Endothelial cell of umbilical vein (primary cell): ENCODE measurements around the gene DOCK1. TPM values are rescaled to one million over a fixed set of nuclear protein-coding genes. Genes with fewer than 3 reads are reported as not detected.

Experiments used
- BruUV-seq: library from RNA; stranded (reverse); fragments of 400-500 nt; replicated peaks from 2 replicates; lab custom pipeline; 2021; lab: Mats Ljungman, UMichigan
- CTCF ChIA-PET: fragments of 300-600, 350-600 bp; sonication (Branson Sonifier 250); formaldehyde crosslinking; loops from one replicate; lab custom pipeline; 2021; ENCODE audit warnings: antibody characterized with exemption, inconsistent platforms; lab: Charles Lee
- POLR2A ChIA-PET: fragments of 300-600, 350-600 bp; sonication (Branson Sonifier 250); formaldehyde crosslinking; loops from one replicate; lab custom pipeline; 2021; ENCODE audit warnings: antibody characterized with exemption, inconsistent platforms; lab: Charles Lee
- DNase-seq: peaks from one replicate; pipeline ENCODE4 v3.0.0-alpha.2; 2011; ENCODE audit warnings: low read depth, low spot score
- FAIRE-seq: peaks from 2 replicates; lab custom pipeline; 2011; peaks lifted over from hg19 to GRCh38; lab: Jason Lieb, UNC
- H2AFZ ChIP-seq: 2 replicates; pipeline ENCODE4 v1.6.0; 2012; ENCODE audit warnings: low read depth, low read length, control low read depth, inconsistent platforms
- H3K27ac ChIP-seq: 2 replicates; pipeline ENCODE4 v1.5.1; 2011; ENCODE audit warnings: low read depth, mild to moderate bottlenecking, control low read depth, low read length, moderate library complexity; ENCODE audit not compliant: insufficient read depth
- H3K27me3 ChIP-seq, 2 experiments: 2 replicates each; pipeline versions ENCODE4 v1.6.0 to v1.6.1; 2011; ENCODE audit warnings: low read length in 2 of 2, mixed read lengths in 1 of 2; ENCODE audit not compliant: control insufficient read depth in 2 of 2, insufficient read depth in 2 of 2
- H3K36me3 ChIP-seq, 2 experiments: 2 replicates in 1 of 2; 3 replicates in 1 of 2; pipeline ENCODE4 v1.5.1; 2011; ENCODE audit warnings: low read length in 2 of 2, mild to moderate bottlenecking in 1 of 2, moderate library complexity in 1 of 2; ENCODE audit not compliant: control insufficient read depth in 2 of 2, insufficient read depth in 2 of 2; ENCODE audit errors: extremely low read depth in 1 of 2
- H3K4me1 ChIP-seq: 3 replicates; pipeline ENCODE4 v1.5.1; 2011; ENCODE audit warnings: mild to moderate bottlenecking, low read length; ENCODE audit not compliant: control insufficient read depth, insufficient read depth; ENCODE audit errors: extremely low read depth
- H3K4me2 ChIP-seq: 2 replicates; pipeline ENCODE4 v1.6.1; 2011; ENCODE audit warnings: low read length, control low read depth, mixed read lengths; ENCODE audit not compliant: insufficient read depth
- H3K4me3 ChIP-seq, 3 experiments: fragments of 200-600 bp in 1 of 3; sonication (generic), shearing (Covaris generic) in 1 of 3; replicated peaks in 1 of 3; 2 replicates each; pipeline ENCODE4 v1.5.1; 2011 to 2016; ENCODE audit warnings: control low read depth in 3 of 3, low read length in 3 of 3, mild to moderate bottlenecking in 2 of 3, inconsistent platforms in 1 of 3, low read depth in 1 of 3, moderate library complexity in 1 of 3; ENCODE audit not compliant: insufficient read depth in 1 of 3
- H3K79me2 ChIP-seq: 2 replicates; pipeline ENCODE4 v1.6.0; 2012; ENCODE audit warnings: low read length, inconsistent platforms; ENCODE audit not compliant: control insufficient read depth, insufficient read depth
- H3K9ac ChIP-seq: replicated peaks from 2 replicates; pipeline ENCODE3; 2011; ENCODE audit warnings: low read length, control low read depth; ENCODE audit not compliant: insufficient read depth; ENCODE audit errors: extremely low read depth
- H3K9me1 ChIP-seq: replicated peaks from 3 replicates; pipeline ENCODE4 v1.6.0; 2011; ENCODE audit warnings: mild to moderate bottlenecking, low read length; ENCODE audit not compliant: control insufficient read depth, insufficient read depth; ENCODE audit errors: extremely low read depth
- H3K9me3 ChIP-seq: replicated peaks from 2 replicates; pipeline ENCODE4 v1.5.1; 2012; ENCODE audit warnings: low read length, inconsistent platforms; ENCODE audit not compliant: control insufficient read depth, insufficient read depth
- H4K20me1 ChIP-seq: replicated peaks from 2 replicates; pipeline ENCODE3; 2011; ENCODE audit warnings: mild to moderate bottlenecking, low read length; ENCODE audit not compliant: control insufficient read depth, insufficient read depth; ENCODE audit errors: extremely low read depth
- EZH2 ChIP-seq: IDR thresholded peaks from 2 replicates; pipeline ENCODE4 v1.6.1; 2012; ENCODE audit warnings: borderline replicate concordance, low read depth, mild to moderate bottlenecking, moderate library complexity, low read length, inconsistent platforms; ENCODE audit not compliant: severe bottlenecking
- FOS ChIP-seq: IDR thresholded peaks from 2 replicates; pipeline ENCODE4 v1.6.1; 2011; ENCODE audit warnings: mild to moderate bottlenecking, low read length, moderate library complexity, borderline replicate concordance; ENCODE audit not compliant: insufficient read depth
- GATA2 ChIP-seq: IDR thresholded peaks from 2 replicates; pipeline ENCODE4 v1.7.0; 2011; ENCODE audit warnings: low read depth, mild to moderate bottlenecking, moderate library complexity, mixed read lengths, low read length; ENCODE audit not compliant: insufficient read length, insufficient read depth
- JUN ChIP-seq: IDR thresholded peaks from 2 replicates; pipeline ENCODE4 v1.6.1; 2011; ENCODE audit warnings: borderline replicate concordance, low read depth; ENCODE audit not compliant: insufficient read length, insufficient read depth
- MYC ChIP-seq: IDR thresholded peaks from one replicate; pipeline ENCODE4 v1.6.1; 2011; ENCODE audit warnings: mild to moderate bottlenecking, low read depth, low read length
- POLR2A ChIP-seq: IDR thresholded peaks from 2 replicates; pipeline ENCODE4 v1.6.1; 2012; ENCODE audit warnings: low read depth, mild to moderate bottlenecking, control low read depth, low read length
- POLR2AphosphoS5 ChIP-seq: IDR thresholded peaks from 2 replicates; pipeline ENCODE4 v1.6.1; 2012; ENCODE audit warnings: low read depth, mild to moderate bottlenecking, control low read depth, low read length, moderate library complexity; ENCODE audit not compliant: insufficient read depth
- dilution Hi-C: fragments of 300-500 bp; cut with MboI; formaldehyde crosslinking; loops from one replicate; pipeline ENCODE4 v1.15.0; 2019; ENCODE audit warnings: low sequenced_read_pairs; ENCODE audit not compliant: extremely low pct_ligation_motif_present
- intact Hi-C: fragments of 100-400 bp; cut with micrococcal nuclease; formaldehyde crosslinking; loops from one replicate; pipeline ENCODE4 v1.10.0; 2022
- polyA plus RNA-seq, 4 experiments: library from polyadenylated mRNA; depleted of rRNA in 3 of 4; stranded (reverse) in 3 of 4; unstranded in 1 of 4; fragments of >200 nt; gene quantifications; 2 replicates each; pipeline versions ENCODE4 v1.2.1 to v1.2.3, GENCODE V29; 2011 to 2012; ENCODE audit warnings: missing spikeins in 1 of 4
- total RNA-seq: library from RNA; stranded (reverse); gene quantifications from 2 replicates; pipeline ENCODE4 v1.2.3, GENCODE V29; 2021
- TF ChIP-seq, protein P1 (sequence below), 2 donors: IDR thresholded peaks; 1 replicate in 1 of 2; 2 replicates in 1 of 2; pipeline ENCODE4 v1.5.1; 2011; ENCODE audit warnings: low read length in 2 of 2, mild to moderate bottlenecking in 2 of 2, moderate library complexity in 2 of 2, control low read depth in 1 of 2, inconsistent platforms in 1 of 2, low read depth in 1 of 2; ENCODE audit not compliant: insufficient read depth in 1 of 2; ENCODE audit errors: extremely low read depth in 1 of 2
- TF ChIP-seq, protein P2 (sequence below): IDR thresholded peaks from 2 replicates; pipeline ENCODE4 v1.6.1; 2011; ENCODE audit not compliant: insufficient read depth, insufficient read length

The DOCK1 gene
- total and polyA plus RNA-seq, 2 donors (not counting 3 experiments of a cell fraction or from before 2014, with no cell fraction given): 22.5 to 83.1 TPM

DNA sequence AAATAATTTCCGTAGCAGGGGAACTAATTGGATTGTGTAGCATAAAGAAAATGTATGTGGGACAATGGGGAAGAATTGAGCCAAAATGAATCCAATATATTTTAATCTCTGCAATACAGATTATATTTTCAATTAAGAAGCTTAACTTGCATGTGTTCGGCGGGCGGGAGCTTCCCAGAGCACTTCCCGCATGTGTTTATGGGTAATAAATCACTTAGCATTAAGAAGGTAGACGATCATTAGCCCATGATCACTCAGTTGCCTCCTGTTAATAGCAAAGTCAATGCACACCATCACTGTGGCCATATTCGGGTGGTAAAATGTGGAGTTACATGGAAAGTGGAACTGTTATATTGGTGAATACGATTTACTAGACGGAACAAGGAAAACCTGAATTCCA, 414.0 kb downstream of the DOCK1 start:
- H4K20me1 ChIP-seq: no peaks in the 10 kb centered on the region
- H3K9me1 ChIP-seq: no peaks in the 10 kb centered on the region
- CTCF ChIA-PET: no interaction called here
- no peaks in the 10 kb centered on the region for H3K27me3 ChIP-seq
- no peak overlapping the region for H3K4me2 ChIP-seq
- no peak overlapping the region for H3K27ac ChIP-seq
- FAIRE-seq (no peak), DNase-seq (no peak)
- dilution Hi-C loops: no loop called here
- no peaks in the 10 kb centered on the region for H3K9me3 ChIP-seq
- POLR2A ChIA-PET: interaction anchor here (0.6 kb wide), 1 partner anchor 226 kb away, joined by 3 read pairs; no protein-coding TSS in a partner anchor
- intact Hi-C loops: no loop called here
- H3K79me2 ChIP-seq: no peaks in the 10 kb centered on the region
- no peak overlapping the region for H2AFZ ChIP-seq
- H3K4me3 ChIP-seq: no peak overlapping the region
- TF ChIP-seq MYC (no peak), JUN (no peak), POLR2A (no peak)
- TF ChIP-seq, protein P1, sequence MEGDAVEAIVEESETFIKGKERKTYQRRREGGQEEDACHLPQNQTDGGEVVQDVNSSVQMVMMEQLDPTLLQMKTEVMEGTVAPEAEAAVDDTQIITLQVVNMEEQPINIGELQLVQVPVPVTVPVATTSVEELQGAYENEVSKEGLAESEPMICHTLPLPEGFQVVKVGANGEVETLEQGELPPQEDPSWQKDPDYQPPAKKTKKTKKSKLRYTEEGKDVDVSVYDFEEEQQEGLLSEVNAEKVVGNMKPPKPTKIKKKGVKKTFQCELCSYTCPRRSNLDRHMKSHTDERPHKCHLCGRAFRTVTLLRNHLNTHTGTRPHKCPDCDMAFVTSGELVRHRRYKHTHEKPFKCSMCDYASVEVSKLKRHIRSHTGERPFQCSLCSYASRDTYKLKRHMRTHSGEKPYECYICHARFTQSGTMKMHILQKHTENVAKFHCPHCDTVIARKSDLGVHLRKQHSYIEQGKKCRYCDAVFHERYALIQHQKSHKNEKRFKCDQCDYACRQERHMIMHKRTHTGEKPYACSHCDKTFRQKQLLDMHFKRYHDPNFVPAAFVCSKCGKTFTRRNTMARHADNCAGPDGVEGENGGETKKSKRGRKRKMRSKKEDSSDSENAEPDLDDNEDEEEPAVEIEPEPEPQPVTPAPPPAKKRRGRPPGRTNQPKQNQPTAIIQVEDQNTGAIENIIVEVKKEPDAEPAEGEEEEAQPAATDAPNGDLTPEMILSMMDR (IDR thresholded peaks at IDR 0.05; ENCODE audit: extremely low read depth in 1 of 2, insufficient read depth in 1 of 2, low read depth in 1 of 2, low read length in 2 of 2): no peak
- no peak overlapping the region for H3K9ac ChIP-seq
- BruUV-seq: no TSS peak
- H3K36me3 ChIP-seq: no peaks in the 10 kb centered on the region
- H3K4me1 ChIP-seq: peaks cover under 1% of the 10 kb centered on the region

DNA sequence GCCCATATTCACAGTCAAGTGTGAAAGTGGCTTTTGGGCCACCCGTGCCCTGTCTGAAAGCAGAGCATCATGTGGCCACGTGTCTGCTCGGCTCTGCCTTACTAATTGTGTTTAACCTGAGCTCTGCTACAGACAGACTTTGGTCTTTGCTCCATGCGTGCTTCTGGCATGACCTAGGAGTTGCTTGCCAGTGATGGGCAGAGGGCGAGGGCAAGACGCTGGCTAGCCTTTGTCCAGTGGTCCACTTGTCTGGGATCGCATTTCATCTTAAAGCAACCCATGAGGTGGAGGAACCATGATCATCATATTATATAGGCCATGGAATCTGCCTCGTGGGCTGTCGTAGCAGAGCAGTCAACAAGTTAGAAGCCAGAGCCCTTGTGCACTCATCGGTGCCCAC, 414.5 kb downstream of the DOCK1 start:
- no peak overlapping the region for H3K4me3 ChIP-seq
- BruUV-seq: no TSS peak
- intact Hi-C loops: no loop called here
- H3K9me3 ChIP-seq: no peaks in the 10 kb centered on the region
- no peak overlapping the region for H3K9ac ChIP-seq
- H3K36me3 ChIP-seq: no peaks in the 10 kb centered on the region
- H3K27me3 ChIP-seq: no peaks in the 10 kb centered on the region
- no peaks in the 10 kb centered on the region for H3K79me2 ChIP-seq
- H3K4me1 ChIP-seq: no peaks in the 10 kb centered on the region
- DNase-seq (no peak), FAIRE-seq (no peak)
- H3K27ac ChIP-seq: no peak overlapping the region
- no peak for TF ChIP-seq GATA2
- no peak for TF ChIP-seq POLR2A
- no peak for TF ChIP-seq FOS
- no peak for TF ChIP-seq POLR2AphosphoS5
- no peak for TF ChIP-seq MYC
- TF ChIP-seq, protein P1 (IDR thresholded peaks at IDR 0.05; ENCODE audit: extremely low read depth in 1 of 2, insufficient read depth in 1 of 2, low read depth in 1 of 2, low read length in 2 of 2): no peak
- TF ChIP-seq, protein P2, sequence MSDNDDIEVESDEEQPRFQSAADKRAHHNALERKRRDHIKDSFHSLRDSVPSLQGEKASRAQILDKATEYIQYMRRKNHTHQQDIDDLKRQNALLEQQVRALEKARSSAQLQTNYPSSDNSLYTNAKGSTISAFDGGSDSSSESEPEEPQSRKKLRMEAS: no peak
- TF ChIP-seq EZH2: no peak
- TF ChIP-seq JUN: no peak
- no peaks in the 10 kb centered on the region for H4K20me1 ChIP-seq
- H3K9me1 ChIP-seq: no peaks in the 10 kb centered on the region
- CTCF ChIA-PET: no interaction called here
- POLR2A ChIA-PET: interaction anchor here (0.6 kb wide), 1 partner anchor 227 kb away, joined by 3 read pairs; no protein-coding TSS in a partner anchor
- H2AFZ ChIP-seq: no peak overlapping the region
- dilution Hi-C loops: no loop called here
- H3K4me2 ChIP-seq: no peak overlapping the region
